NOMO-1 (cell line): ENCODE measurements around the gene NEIL3.

Experiments used
- DNase-seq, 2 experiments: peaks; one replicate each; lab custom pipeline; 2025; ENCODE audit not compliant: unreplicated experiment in 2 of 2; lab: John Stamatoyannopoulos, UW

NEIL3 gene, protein sequence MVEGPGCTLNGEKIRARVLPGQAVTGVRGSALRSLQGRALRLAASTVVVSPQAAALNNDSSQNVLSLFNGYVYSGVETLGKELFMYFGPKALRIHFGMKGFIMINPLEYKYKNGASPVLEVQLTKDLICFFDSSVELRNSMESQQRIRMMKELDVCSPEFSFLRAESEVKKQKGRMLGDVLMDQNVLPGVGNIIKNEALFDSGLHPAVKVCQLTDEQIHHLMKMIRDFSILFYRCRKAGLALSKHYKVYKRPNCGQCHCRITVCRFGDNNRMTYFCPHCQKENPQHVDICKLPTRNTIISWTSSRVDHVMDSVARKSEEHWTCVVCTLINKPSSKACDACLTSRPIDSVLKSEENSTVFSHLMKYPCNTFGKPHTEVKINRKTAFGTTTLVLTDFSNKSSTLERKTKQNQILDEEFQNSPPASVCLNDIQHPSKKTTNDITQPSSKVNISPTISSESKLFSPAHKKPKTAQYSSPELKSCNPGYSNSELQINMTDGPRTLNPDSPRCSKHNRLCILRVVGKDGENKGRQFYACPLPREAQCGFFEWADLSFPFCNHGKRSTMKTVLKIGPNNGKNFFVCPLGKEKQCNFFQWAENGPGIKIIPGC

DNA sequence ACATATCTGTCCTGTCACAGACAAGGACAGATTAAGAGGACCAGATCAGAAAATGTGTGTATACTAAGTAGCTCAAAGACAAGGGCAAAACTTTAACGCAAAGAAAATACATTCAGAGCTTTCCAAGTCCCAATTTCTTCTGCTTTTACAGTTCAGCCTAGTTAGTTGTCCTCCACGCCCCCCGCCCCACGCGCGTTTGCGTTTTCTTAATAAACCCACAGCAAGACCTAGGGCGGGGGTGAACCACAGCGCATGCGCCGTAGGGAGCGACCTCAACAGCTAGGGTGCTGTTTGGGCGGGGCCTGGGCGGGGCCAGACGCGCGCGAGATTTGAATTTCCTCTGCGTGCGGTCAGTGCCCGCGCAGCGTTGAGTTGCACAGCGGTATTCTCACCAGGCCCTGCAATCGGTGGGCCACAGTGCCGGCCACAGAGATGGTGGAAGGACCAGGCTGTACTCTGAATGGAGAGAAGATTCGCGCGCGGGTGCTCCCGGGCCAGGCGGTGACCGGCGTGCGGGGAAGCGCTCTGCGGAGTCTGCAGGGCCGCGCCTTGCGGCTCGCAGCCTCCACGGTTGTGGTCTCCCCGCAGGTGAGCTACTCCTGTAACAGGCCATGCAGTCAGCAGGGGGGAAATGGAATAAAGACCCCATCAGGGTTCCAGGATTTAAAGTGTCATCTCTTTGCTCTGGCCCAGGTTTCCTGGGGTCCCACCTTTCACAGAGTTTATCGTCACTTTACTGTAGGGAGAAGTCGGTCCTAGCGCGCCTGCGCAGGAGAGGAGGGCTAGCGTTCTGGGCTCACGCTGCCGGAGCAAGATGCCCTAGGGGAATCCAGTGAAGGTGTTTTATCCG, at the start of gene NEIL3:
NEIL3 (plus strand) TSS at position 353 of the 850 bp plus-strand sequence; CDS start at position 433, 80 bp downstream.
- peak; percentile 89 to 94 for DNase-seq

DNA sequence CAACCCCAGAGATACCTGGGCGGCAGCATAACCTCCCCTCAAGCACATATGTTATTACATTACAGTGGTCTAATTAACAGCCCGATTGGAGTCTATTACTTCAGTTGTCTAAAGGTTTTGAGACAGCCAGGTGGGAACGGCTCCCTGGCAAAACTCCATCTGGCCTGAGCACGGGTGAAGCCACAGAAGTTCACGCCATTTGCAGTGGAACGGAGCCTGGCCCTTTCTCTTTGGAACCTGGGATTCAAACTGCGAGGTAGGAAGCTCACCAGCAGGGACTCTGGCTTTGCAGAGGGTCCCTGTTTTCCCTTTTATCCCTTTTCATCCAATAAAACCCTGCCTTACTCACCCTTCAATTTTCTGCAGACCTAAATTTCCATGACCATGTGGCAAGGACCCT, 45.9 kb upstream of the NEIL3 start:
- no peak for DNase-seq

DNA sequence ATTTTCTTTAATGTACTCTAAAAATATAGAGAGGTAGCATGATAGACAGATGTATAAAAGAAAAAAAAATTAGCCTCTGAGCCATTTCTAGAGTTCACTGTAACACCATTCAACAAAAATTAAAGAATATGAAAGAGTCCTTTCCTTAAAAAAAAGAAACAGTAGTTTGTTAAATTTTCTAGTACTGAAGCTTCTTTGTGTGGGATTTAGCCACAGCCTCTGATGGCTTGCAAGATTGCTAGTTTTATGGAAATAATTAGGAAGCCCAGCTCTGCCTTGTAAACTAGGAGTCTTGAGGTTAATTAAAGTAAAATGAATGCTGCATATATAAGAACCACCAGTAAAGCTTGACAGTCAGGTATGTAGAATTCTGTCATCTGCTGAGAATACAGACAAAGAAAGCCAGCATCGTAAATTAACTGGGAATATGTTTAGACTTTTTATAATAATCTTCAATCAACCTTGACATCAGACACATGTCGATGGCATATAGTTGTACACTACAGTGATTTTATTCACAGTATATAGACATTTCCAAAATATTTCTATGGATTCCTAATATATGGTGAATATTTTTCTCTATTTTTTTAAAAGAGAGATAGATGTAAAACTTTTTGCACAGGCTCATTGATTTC, 44.8 kb upstream of the NEIL3 start:
- no peak for DNase-seq

DNA sequence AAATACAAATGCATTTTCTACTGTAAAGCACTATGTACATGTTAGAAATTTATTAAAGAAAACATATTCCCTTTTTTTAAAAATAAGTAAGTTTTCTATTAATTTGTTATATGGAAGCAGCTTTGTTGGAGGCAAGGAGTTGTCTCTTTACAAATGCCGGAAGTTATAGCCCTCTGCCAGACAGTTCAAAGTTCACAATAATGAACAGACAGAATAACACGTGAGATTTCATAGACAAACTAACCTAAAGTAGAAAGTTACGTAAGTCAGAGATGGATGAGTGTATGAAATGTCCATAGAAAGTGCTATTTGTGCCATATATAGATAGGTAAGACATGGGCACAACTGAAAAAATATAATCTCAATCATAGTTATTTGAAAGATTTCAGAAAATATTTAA, 43.9 kb upstream of the NEIL3 start:
- peak; percentile 5 to 22 for DNase-seq

DNA sequence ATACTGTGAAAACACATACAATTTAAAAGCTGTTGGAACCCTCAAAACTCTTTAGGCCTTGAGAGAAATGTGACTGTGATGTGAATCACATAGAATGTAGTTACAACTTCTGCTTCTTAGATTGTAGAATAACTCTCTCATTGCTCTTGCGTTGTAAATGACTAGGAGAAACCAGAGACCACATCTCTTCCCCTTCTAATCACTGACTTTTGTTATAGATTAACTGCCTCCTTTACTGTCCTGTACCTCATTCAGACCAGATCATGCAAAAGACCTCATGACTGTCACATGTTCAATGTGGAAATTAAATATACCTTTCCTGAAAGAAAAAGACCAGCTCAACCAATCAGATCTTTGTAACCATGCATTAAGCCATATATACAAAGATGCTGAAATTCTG, 43.2 kb upstream of the NEIL3 start:
- DNase-seq = peak; percentile 36 to 81

DNA sequence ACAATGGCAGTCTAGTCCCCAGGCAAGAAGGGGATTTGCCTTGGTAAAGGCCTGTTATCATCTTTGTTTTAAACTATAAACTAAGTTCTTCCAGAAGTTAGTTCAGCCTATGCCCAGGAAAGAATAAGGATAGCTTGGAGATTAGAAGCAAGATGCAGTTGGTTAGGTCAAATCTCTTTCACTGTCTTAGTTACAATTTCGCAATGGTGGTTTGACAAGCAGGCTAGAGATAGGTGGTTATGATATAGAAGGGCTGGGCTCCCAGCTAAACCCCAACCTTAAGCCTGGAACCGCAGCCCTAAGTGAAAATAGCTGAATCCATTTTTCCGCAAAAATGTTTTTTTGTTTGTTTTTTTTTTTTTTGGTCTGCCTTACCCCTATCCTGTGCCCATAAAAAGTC, 41.8 kb upstream of the NEIL3 start:
- peak; percentile 33 to 54 for DNase-seq

DNA sequence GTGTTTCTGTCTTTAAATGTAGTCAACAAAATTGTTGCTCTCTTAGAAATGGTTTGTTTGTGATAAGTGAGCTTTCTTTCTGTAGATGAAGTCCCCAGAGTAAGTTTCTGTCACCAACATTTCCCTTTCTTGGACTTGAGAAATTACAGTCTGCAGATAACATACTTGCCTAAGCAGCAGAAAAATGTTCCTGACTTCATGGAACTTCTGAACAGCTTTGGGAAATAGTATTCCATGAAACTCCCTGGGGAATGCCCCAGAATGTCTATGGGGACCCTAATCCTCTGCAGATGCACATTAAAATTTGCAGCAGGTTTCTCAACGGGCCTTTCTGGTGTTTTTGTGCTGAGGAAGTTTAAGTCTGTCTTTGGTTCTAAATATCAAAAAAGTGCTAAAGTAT, 38.6 kb upstream of the NEIL3 start:
- DNase-seq = no peak

DNA sequence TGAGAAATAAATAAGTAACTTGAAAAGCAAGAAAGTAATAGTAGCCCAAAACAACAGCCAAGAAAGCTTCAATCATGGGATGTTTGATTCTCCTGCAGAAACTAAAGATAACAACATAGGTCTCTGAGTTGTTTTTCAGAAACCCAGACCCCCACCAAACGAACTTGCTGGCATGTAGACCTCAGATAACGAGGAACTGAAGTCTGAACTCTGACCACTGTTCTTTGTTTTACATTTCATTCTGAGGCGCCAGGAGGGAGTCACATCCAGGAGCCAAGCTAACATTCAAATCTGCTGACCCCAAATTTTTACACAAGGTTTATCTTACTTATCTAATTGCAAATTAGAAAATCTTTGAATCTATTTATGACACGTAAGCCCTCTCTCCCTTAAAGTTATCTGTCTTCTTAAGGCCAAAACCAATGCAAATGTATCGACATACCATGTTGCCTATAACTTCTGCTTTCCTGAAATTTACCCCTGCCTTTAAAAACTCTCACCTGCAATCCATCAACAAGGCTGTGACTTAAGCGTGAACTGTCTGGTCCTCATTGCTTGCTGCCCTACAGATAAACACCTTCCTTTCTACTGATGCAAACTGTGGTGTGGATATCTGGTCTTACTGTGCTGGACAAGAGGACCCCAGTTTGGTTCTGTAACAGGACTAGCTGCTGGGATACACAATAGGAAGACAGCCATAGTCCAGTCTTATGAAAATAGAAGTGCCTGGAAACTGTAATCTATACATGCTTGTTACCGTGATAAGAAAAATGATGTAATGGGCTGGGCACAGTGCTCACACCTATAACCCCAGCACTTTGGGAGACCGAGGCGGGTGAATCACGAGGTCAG, 37.5 kb upstream of the NEIL3 start:
- no peak for DNase-seq

DNA sequence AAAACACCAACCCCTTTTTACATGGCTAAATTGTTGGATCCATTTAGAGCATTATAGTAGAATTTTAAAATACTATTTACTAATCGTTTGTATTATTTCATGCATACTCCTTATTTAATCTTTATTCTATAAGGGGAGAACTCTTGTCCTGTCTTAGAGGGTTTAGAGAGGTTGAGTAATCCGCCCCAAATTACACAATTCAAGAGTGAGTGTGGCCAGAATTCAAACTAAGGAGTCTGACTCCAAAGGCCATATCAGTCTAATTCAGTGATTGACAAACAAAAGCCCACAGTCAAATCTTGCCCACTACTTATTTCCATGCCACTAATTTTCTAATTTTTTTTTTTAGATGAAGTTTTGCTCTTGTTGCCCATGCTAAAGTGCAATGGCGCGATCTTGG, 33.7 kb upstream of the NEIL3 start:
- peak; percentile 19 to 20 for DNase-seq

DNA sequence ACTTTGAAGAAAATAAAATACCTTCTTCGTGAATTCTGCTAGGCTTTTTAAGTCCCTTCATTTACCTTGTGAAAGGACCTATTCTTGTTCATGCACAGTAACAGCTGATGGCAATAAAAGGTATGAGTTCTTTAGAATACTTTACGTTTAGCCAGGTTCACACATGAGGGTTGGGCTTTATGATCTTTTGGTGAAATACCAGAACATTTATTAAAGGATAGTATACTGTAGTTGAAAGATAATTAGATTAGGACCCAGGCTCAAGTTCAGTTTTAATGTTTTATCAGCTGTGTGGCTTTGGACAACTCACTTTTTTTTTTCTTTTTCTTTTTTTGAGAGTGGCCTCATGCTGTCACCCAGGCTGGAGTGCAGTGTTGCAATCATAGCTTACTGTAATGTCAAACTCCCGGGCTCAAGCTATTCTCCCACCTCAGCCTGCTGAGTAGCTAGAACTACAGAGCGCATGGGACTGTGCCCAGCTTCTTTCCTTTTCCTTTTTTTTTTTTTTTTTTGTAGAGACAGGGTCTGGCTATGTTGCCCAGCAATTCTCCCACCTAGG, 28.2 kb upstream of the NEIL3 start:
- DNase-seq = peak; percentile 4 to 57

DNA sequence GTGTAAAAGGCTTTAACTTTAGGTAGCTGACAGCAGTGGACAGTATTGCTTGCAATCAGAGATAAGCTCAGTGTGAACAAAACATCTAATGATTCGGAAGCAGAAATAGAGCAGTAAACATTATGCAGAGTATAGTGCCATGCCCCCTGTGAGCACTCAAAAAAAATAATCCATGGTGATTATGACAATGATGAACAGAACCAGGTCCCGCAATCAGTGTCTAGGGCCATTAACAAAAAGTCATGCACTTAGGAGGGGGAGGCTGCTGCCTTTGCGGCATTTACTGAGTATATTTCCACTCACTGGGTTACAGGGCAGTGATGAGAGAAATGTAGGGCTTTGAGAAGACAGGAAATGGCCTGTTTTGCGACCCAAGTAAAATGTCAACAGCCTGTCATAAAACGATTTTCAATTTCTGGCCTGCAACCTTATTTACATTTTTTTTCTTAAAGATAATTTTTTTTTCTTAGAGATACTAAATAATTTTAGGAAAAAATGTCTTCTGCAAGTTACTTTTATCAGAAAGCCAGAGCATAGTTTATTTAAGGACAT, 27.3 kb upstream of the NEIL3 start:
- DNase-seq = no peak

DNA sequence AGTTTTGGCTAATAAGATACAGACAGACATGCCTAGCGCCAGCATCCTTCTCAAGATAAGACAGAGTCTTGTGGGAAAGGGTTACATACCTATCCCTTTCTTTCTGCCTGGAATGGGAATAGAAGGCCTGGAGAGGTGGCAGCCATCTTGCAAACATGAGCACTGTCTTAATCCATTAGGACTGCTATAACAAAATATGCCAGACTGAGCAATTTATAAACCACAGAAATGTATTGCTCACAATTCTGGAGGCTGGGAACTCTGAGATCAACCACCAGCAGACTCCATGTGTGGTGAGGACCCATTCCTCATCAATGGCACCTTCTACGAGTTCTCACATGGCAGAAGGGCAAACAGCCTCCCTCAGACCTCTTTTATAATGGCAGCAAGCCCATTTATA, 26.5 kb upstream of the NEIL3 start:
- no peak for DNase-seq

DNA sequence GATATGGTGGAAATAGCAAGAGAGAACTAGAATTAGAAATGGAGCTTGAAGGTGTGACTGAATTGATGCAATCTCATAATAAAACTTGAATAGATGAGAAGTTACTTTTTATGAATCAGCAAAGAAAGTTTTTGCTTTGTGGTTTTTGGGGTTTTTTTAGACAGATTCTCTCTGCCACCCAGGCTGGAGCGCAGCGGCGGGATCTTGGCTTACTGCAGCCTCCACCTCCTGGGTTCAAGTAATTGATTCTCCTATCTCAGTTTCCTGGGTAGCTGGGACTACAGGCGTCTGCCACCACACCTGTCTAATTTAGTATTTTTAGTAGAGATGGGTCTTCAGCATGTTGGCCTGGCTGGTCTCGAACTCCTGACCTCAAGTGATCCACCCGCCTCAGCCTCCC, 23.7 kb upstream of the NEIL3 start:
- peak in 1 of 2 experiments; percentile 43 for DNase-seq

DNA sequence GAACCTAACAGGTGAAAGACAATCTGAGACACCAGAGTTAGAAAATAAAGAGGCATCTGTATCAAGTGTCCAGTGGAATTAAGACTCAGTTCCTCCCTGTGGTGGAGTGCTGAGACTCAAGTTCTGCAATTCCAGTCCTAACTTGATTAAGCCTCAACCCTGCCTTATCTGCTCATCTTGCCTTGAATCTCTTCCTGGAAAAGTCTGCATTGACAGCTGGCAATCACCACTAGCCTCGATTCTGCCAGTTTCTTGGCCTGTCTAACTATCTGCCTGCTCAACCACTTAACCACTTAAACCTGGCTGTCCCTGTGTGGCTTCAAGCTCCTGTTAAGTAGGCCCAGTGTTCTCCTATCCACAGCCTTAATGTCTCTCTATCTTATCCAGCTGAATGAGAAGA, 22.4 kb upstream of the NEIL3 start:
- peak in 1 of 2 experiments; percentile 51 for DNase-seq

DNA sequence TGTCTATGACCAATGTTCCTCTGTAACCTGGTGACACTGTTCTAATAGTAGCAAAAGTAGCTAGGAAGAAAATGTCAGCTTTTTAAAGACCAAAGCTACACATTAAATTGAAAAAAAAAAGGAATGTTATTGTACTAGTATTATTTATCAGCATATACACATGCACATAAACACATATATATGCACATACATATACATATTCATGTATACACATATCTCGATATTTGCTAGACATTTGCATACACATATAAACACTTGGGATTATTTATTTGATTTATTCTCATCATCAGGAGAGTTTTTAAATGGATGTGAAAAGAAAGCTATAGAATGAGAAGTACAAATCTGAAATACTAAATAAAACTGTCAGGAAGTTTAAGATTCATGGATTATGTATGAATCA, 21.3 kb upstream of the NEIL3 start:
- DNase-seq = no peak

DNA sequence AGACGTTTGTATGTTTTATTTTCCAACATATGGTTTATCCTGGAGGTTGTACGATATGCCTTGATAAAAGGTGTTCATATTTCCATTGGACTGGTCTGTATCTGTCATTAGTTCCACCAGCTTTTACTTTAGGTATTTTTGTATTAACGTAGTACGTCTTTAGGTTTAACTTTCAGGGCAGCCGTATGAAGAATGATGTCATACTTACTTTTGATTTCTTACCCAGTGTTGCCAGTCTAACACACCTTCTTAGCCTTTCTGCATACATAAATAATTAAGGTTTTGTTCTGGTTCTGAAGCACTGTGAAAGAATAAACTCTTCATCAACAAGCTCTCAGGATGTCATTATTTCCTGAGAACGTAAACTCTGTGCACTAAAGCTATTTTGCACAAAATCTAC, 18.9 kb upstream of the NEIL3 start:
- DNase-seq = no peak

DNA sequence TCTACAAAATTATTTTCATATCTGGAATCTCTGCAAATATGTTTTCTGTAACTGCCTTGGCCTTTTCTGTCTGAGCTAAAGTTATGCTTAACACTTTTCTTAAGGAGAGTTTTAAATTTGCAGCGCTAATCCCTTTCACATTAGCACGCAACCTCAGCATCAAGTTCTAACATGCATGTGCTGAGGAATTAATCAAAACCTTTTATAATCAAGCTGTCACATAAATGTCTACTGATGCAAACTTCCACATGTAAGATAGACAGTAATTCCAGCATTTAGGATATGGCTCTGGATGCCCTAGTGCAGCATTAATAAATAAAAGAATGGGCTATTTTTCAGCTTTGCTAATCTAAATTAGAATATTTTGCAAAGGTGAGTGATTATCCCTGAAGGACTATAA, 17.5 kb upstream of the NEIL3 start:
- DNase-seq = no peak

DNA sequence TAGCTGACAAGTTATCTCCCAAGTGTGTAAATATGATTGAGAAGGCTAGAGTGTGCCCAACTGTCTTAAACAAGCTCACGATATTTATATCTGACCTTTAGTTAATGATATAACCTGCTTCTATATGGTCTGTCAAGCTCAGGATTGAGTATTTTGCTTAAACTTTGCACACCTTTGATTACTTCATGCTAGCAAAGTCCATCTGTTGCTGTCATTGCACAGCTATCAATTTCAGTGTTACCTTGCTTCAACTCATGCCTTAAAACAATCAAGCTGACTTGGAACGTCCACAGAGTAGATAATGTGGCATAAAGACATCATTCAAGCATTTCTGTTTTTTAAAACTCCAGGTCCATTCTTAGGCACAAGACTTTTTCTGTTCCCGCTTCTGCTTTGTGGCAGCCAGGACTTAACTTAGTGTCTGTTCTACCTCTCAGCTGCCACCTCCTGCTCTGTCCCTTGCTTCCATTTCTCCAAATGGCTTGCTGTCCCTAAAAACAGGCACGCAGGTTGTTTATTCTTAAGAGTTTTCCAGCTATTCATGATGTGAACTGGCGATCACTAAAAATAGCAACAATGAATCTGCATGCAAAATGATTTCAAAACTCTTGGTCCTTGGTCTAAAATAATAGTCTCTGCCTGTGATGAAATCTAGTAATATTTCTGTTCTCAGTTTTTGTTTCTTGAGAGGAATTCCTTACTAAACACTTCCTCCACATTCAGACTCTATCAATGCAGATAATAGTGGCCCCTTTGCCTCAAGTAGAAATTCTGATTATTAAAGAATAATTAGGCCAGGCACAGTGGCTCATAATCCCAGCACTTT, 16.3 kb upstream of the NEIL3 start:
- peak; percentile 44 to 80 for DNase-seq
